HG03460 (cell line): ENCODE results near the gene SLC17A2.
"Not testable (repeated sequence)": the region's sequence is repeated elsewhere in the genome, so short reads cannot be mapped to it uniquely, and the experiment has no call there.

ENCODE experiments used
- ATAC-seq: cut with Tn5 transposase; IDR thresholded peaks from one replicate; pipeline ENCODE4 v1.9.1; 2021; ENCODE audit not compliant: unreplicated experiment

SLC17A2 gene

GRCh38 chr6:25951296-25952032, 21.0 kb upstream of the SLC17A2 start:
- no peak for ATAC-seq

- no peak for ATAC-seq
These were observed 19.8 kb upstream of the SLC17A2 start for GRCh38 chr6:25950297-25950696.

GRCh38 chr6:25949695-25950094, 19.2 kb upstream of the SLC17A2 start:
- no peak for ATAC-seq

GRCh38 chr6:25947492-25947891, 17.0 kb upstream of the SLC17A2 start:
- not testable (repeated sequence) for ATAC-seq

- no peak for ATAC-seq
These were observed 16.1 kb upstream of the SLC17A2 start for GRCh38 chr6:25946631-25947030.

GRCh38 chr6:25945738-25946137, 15.2 kb upstream of the SLC17A2 start:
- not testable (repeated sequence) for ATAC-seq

GRCh38 chr6:25944688-25945574, 14.4 kb upstream of the SLC17A2 start:
- peak; percentile 94 for ATAC-seq

- ATAC-seq: no peak
These were observed 13.4 kb upstream of the SLC17A2 start for GRCh38 chr6:25943887-25944286.

GRCh38 chr6:25942561-25943147, 12.2 kb upstream of the SLC17A2 start:
- no peak for ATAC-seq

GRCh38 chr6:25939593-25939992, 9.1 kb upstream of the SLC17A2 start:
- ATAC-seq: no peak

GRCh38 chr6:25935953-25936352, 5.5 kb upstream of the SLC17A2 start:
- ATAC-seq: no peak

- no peak for ATAC-seq
These were observed 4.3 kb upstream of the SLC17A2 start for GRCh38 chr6:25934735-25935313.

GRCh38 chr6:25934156-25934555, 3.7 kb upstream of the SLC17A2 start:
- no peak for ATAC-seq

GRCh38 chr6:25931411-25931709, 869 bp upstream of the SLC17A2 start:
- ATAC-seq: no peak

- ATAC-seq: not testable (repeated sequence)
These were observed 706 bp downstream of the SLC17A2 start for GRCh38 chr6:25929785-25930184.

GRCh38 chr6:25928562-25929324, 1.7 kb downstream of the SLC17A2 start:
- no peak for ATAC-seq

- no peak for ATAC-seq
These were observed 2.7 kb downstream of the SLC17A2 start for GRCh38 chr6:25927756-25928216.

- ATAC-seq: no peak
These were observed 3.3 kb downstream of the SLC17A2 start for GRCh38 chr6:25927178-25927577.

GRCh38 chr6:25925876-25926275, 4.6 kb downstream of the SLC17A2 start:
- ATAC-seq: no peak

GRCh38 chr6:25922301-25922700, 8.2 kb downstream of the SLC17A2 start:
- no peak for ATAC-seq
